H4 (cell line): ENCODE results near the gene DMD. TPM values are rescaled to one million over a fixed set of nuclear protein-coding genes. Genes with fewer than 3 reads are reported as not detected.

Source experiments
- DNase-seq: peaks from one replicate; pipeline ENCODE4 v3.0.0-alpha.2; 2015; ENCODE audit warnings: low spot score
- total RNA-seq: library from RNA; depleted of rRNA; stranded (reverse); fragments of >200 nt; shearing (Covaris generic); gene quantifications from 2 replicates; pipeline ENCODE4 v1.2.3, GENCODE V29; 2014

The DMD gene
- total RNA-seq, 1 experiment from 2014 or later: 13.3 TPM

DNA sequence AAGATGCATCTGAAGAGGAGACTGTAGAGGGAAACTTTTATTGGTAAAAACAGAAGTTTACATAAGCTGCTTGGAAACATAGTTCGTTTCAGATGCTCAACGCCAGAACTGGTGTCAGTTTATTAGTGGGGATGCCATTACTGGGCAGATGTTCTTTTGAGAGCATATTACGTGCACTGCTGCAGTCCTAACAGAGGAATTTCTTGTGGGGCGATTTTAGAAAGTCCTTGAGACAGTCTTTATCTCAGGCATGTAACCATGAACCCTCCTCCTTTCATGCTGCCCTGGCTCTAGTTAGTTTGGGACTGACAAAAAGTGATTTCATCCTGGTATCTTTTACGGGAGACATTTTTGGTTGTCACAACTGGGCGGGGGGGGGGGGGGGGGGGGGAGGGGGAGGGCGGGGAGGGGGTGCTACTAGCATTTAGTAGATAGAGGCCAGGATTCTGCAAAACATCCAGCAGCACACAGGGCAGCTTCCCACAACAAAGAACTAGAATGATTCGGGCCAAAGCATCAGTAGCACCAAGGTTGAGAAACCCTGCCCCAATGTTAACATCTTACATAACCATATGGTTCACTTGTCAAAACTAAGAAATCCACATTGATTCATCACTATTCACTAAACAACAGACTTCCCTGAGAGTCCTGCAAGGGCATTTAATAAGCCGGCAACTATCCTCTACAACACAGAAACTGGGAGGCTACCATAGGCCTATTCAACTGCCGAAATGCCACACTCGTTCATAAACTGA, 2021.0 kb downstream of the DMD start:
- no peak for DNase-seq

DNA sequence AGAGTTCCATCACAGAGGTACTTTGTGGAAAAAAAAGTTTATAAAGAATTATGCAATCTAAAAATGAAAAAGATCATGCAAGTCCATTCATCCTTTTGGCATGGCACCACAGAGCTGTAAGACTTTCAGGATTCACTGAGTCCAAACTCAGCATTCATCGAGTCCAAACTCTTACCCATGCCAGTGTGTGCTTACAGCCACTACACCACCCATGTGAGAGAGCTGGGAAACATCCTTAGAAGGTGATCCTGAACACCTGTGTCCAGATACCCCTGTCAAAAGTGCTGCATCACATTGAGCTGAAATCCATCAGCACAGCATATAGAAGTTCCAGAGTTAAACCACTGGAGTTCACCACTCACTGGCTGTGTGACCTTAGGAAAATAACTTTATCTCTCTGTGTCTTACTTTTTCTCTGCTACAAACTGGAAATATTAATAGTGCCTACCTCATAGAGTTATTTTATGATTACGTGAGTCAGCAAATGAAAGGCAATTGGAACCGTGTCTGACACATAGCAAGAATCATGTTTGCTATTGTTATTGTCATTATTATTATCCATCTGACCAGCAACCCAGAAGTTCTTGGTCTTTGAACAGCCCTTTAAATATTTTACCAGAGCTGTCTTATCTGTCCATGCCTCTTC, 2024.5 kb downstream of the DMD start:
- no peak for DNase-seq

DNA sequence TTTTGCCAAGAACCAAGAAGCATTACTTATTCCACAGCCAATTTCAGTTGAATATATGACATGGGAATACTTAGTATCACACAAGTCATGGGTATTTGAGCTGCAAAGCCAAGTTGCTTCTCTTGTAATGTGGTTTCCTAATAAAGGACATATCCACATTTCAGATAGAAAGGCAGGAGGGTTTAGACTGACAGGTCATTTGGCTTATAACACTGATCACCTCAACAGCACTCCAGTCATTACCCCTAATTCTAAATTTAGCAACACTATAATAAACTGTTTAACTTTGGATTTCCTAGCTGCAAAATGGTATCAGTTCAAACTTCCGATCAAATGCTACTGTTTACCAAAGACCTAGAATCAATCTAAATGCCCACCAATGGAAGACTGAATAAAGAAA, 2025.5 kb downstream of the DMD start:
- no peak for DNase-seq

DNA sequence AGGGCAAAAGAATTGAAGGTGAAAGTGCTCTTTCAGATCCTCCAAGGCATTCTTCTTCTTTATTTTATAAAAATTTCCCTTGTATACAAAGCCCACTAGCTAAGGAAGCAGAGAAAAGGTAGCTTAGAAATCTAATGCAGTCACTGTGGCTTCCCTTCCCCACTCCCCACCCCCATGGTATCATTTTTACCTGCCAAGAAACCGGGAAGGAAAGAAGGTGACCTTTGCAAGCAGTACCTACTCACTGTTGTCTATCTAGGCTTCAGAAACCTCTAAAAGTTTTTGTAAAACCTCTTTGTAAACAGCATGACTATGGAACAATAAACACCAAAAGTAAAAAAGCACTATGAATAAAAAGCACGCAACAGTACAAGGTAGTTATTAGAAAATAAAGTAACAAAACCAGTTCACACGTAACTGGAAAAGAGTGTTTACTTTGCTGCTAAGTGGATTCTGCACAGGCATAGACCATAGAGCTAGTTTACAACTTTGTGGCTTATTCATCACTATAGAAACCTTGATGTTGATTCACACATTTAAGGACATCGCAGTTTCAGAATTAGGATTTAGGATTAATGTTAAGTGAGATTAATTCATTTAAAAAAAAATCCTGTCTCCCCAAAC, 2029.9 kb downstream of the DMD start:
- DNase-seq: peak; percentile 4

DNA sequence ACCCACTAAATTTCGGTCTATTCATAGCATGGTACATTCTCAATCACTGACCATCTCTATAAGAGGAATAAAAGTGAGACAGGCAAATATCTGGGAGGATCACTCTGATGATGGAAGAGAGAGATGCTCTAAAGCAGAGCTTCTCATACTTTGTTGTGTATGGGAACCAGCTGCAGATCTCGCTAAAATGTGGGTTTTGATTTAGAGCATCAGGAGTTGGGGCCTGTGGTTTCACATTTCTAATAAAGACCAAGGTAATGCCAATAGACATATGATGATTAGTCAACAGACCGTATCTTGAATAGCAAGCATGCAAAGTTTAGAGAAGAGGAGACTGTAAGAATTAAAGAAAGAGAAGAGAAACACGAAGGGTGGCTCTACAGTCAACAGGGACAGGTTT, 2032.1 kb downstream of the DMD start:
- no peak for DNase-seq

DNA sequence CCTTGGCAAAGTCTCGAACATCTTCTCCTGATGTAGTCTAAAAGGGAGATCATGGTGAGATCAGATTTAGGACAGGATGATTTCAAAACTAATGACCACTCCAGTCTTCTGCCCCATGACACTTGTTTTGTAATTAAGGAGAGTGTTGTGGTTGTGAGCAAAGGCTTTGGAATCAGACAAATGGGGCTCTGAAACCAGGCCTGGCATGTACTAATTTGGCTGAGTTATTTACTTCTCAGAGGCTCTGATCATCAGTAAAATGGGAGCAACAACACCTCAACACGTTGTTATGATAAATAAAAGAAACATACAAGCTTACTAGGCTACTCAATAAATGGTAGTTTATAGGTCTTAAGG, 2032.6 kb downstream of the DMD start:
- DNase-seq: no peak

DNA sequence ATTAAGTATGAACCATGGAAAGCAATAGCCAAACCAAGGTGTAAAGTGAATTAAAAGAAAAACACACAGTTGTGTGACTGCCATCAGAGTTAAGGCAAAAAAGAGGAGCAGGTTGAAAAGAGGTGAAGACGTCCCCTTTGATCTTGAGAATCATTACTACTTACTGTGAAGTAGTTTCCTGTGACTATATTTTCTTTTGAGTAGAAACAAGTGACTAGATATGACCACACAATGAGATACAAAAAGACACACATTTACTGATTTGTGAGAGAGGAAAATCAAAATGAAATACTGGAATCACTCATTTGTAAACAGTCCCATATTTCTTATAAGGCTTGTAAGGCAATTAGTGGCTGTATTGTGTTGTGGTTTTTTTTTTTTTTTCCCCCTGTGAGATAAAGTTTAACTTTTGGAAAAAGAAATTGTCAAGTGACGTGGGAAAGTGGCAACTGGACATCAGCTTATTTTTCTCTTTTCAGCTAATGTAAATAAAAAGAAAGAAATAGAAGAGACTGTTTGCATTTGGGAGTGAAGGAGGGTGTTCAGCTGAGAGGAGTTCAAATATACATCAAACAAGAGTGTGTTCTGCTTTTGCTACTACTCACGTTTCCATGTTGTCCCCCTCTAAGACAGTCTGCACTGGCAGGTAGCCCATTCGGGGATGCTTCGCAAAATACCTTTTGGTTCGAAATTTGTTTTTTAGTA, 2033.1 kb downstream of the DMD start:
- no peak for DNase-seq

DNA sequence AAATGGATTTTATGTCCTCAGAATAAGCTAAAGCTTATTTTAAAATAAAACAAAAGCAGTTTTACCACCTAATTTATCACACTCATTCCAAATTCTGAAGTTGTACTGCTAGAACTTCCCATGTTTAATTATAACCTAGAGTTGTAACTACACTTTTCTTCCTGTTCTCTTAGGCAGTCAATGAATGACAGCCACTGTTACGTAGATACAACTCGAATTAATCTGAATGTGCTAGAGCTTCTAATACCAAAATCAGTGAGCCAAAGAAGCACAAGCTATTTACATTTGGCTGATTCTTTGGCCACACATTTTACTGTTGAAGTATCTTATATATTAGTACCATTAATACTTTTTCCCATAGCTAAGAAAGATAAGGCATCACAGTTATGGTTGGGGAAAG, 2040.6 kb downstream of the DMD start:
- DNase-seq: no peak

DNA sequence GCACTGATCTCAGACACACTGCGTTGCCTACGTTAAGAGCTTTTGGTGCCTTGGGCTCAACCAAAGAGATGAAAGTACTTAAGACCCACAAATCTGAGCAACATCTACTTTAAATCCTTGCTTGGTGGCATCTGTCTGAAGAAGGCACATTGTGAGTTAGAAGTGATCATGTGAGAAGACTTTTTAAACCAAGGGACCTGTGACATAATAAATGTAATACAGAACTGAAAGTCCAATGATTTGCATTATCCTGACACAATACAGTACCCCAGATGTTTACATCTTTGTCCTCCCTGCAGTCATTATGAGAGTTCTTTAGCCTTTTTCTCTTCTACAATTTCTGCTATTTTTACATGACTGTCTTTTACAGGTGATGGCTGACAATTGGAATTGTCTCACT, 2042.8 kb downstream of the DMD start:
- DNase-seq: no peak

DNA sequence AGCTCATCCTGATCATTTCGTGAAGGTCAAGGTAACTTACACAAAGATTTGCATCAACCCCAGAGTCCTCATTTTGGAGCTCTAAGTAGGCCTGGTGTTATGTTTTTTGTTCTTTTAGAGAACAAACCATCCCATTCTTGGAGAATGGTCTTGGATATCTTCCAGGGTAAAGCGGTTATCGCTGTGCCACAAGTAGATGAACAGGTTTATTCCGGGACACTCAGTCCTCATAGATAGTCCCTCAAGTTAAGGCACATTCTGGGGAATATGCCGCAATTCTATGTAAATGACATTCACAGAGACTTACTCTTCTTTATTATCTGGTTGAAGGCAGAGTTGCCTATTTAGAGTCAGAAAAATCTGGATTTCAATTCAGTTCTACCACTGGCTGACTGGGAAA, 2044.5 kb downstream of the DMD start:
- DNase-seq: no peak

DNA sequence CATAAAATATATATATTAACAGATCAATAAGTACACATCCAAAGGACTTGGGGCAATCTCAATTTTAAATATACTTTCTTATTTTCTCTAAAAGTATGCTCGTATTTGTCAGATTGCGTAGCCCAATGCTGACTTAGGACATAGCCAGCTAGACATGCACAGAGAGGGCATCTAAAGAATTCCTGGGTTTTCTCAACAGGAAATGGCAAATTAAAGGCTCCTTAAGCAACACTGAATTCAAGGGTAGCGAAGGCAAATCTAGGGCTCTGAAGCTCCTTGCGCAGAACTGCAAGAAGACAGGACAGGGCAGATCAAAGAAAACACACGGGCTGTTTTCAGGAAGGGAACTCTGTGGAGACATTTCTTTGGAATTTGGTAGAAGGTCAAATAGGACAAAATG, 2044.9 kb downstream of the DMD start:
- no peak for DNase-seq

DNA sequence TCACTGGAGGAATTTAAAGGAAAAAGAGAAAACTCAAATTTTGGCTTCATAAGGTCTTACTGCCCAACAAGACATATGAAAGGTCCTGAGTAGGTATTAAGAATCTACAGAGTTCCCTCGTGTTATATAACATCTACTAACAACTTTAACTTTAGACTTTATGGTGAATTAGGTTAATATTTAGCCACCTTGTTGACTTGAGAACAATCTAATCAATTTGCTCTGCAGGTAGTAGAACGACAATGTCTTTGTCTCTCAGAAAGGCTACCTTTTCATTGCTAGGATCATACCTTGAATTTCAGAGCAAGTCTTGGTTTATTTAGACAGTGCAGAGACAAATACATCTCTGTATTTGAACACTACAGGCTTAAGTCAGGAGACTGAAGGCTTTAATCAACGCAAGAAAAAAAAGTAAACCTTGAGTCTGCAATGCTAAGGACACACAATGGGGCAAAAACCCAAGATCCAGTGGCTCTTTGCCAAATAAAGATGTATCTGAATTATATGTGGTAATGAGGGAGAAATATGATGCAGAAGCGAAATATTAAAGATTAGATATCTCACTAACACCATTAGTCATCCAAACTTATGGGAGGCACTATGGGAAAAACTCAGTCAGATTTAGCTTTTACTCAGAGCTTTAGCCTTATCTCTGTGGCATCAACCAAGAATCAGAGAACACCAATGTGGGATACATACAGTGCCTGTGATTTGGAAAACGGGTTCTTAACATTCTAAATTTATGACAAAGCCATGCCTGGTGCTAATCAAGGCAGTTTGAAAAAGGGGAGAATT, 2045.9 kb downstream of the DMD start:
- no peak for DNase-seq

DNA sequence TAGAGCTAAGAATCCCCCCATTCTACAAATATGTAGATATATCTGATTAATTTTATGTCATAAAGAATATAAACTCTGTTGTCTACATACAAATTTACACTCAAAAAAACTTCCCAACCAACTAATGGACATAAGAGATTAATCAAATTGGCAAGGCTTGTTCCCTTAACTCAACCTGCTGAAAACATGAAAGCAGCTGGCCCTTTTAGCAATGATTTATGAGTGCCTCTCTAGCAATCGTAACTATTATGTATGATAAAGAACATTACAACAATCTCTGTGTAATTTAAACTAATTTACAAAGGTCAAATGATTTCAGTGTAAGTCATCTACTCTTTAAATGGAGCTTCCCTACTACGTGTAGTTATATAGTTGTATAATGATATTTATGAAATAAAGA, 2056.4 kb downstream of the DMD start:
- no peak for DNase-seq

DNA sequence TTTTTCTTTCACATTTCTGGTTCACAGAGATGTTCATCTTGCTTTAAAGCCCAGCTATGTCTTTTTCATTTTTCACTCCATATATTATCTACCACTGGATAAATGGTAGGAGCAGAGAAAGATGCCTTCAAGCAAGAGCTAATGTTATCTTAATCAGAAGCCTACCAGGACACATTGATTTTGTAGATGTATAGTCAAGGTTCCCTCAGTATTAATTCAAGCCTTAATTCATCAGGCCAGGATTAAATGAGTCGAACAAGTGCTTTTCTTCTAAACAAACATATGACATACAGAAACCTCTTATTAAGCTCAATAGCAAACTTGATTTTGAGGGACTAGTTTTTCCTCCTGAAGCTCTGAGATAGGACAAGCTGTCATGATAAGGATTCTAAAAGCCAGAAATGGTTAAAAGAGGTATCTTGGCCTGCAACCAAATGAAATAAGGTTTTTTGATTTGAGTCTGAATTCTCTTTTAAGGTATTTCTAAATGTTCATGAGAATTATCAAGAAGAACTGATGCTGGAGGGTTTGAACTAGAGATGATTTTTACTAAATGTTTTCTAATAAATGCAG, 2057.8 kb downstream of the DMD start:
- DNase-seq: no peak

DNA sequence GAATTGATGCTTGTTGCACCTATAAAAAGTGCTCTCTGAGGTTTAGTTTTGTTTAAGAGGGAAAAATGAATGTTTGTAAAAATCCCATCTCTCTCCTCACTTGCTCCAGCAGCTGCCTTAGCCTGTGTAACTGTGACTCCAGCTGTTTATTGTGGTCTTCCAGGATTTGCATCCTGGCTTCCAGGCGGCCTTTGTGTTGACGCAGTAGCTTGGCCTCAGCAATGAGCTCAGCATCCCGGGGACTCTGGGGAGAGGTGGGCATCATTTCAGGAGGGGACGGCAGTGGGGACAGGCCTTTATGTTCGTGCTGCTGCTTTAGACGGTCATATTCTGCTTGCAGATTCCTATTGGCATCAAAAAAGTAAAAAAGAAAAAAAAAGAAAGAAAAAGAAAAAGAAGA, 2064.2 kb downstream of the DMD start:
- no peak for DNase-seq

DNA sequence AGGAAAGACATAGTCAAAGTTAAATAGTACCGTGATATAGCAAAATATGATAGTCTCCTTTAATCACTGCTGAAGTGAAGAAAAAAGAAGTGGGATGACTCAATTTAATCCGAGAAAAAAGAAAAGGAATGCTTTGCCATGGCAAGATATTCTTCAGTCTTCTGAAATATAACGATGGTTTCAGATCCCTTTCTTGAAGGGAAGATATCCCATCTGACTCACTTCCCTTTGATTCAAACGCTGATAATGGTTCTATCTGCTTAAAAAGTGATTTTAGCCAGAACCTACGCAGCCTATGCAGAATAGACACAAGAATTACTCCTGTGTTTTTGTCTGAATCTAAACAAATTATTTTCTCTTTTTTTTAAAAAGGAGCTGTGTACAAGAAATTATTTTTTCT, 2071.4 kb downstream of the DMD start:
- no peak for DNase-seq

DNA sequence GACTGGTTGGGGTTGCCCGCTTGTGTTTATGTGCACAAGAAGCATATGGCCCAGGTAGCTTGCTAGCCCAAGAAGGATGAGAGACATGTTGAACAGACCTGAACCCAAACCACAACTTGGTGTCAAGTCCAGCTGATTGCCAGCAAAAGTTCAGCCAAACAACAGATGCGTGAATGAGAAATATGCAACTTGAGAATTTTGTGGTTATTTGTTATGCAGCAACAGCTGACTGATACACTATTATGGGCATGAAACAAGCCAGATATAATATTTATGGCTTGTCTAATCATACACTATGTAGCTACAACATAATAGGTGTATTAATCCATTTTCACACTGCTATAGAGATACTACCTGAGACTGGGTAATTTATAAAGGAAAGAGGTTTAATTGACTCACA, 2073.2 kb downstream of the DMD start:
- no peak for DNase-seq

DNA sequence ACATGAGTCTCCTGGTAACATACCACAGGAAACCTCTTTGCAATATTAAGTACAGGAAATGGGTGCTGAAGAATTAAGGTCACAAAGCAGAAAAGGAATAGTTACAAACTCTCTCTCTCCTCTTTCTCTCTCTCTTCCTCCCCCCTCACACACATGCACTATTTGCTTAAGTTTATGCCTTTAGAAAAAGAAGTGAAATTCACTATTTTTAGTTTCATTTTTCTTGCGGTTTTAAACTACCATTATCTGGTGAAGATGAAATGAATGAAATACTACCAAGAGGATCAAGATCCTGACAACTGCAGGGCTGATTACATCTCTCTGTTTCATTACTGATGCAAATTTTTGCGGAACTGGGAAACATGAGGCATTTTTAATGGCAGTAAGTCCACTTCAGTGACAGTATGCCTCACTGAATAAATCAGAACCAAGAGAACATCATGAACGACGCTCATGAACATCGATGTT, 2075.2 kb downstream of the DMD start:
- no peak for DNase-seq

DNA sequence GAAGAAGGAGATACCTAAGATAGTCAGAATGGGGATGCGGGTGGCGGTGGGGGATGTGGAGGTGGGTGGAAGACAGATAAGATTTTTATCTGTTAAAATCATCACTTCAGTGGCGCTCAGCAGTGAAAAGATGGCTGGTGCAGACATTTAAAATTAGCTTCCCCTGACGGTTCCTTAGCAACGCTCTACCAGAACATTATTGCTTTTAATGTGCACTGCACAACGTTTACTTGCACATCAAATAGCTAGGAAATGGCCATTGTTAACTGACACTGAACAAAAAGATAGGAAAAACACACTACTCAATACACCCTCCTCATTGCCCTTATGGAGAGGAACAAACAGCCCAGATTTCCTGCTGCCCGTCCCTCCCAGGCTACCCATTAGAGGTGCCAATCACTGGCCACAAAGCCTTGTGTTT, 2078.5 kb downstream of the DMD start:
- no peak for DNase-seq

DNA sequence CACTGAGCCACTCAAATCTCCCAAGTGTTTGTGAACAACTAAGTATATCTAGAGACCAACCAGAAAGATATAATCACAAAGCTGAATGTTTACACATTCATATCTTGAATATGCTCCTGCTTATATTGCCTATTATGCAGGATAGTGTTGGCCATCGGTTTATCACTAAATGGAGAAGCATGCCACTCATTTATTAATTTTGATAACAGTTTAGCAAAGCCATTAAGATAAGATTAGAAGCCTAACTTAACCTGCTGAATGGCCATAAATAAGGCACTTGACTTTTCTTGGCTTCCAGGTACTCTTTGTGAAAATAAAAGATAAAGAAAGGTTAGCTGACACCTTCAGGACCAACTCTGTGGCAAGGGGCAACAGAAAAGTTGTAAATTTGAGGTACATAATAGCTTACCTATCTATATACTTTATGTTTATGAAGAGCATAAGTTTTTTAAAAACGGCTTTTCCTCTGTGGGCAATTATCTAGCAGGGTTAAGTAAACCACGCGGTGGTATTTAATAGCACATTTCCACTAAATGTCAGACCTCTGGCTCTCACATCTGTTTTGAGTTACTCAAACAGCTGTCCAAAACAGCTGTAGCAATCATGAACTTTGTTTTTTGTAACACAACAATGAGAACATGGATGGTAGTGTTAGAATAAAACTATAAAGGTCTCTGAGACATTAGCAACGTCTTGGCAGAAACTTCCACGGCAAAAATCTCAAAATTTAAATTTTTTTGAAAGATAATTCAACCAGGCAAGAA, 2080.7 kb downstream of the DMD start:
- no peak for DNase-seq

DNA sequence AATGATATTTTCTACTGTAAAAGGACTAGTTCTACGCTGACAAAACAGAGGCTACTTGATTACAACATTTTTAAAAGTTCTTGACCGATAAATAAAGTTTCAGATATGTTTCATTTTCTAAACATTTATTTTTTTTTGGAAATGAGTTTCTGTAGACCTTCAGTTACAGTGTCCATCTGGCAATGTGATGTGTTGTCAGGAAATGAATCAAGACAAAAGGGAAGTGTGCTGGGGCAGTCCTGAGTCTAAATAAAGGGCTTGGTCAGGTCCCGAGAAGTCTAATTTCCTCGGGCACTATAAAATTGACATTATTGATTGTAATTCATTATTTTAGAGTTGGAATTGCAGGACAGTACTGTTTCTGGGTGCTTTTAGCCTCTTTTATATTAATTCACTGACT, 2082.5 kb downstream of the DMD start:
- DNase-seq: no peak
